Right lobe of liver (tissue), 4 donors: ENCODE data around the gene METTL26.

Experiments
- POLR2A ChIP-seq: fragments of 450-650 bp; IDR thresholded peaks from one replicate; pipeline ENCODE4 v1.6.1; 2017; ENCODE audit warnings: antibody characterized with exemption, mild to moderate bottlenecking
- TF ChIP-seq, protein P1 (sequence below), 4 donors: fragments of 200-600 bp in 3 of 4; fragments of 450-650 bp in 1 of 4; IDR thresholded peaks; one replicate each; pipeline versions ENCODE4 v1.5.1 to v1.8.0; 2016 to 2022; ENCODE audit warnings: antibody characterized with exemption in 4 of 4, mild to moderate bottlenecking in 2 of 4
- donor health status: DM: no; HTN: no; CAD: no.
- donor health status: DM: no; HTN: no; CAD: no.
- donor health status: DM: no; HTN: yes; CAD: no.

GRCh38 chr16:627454-628239 lies 8.5 kb downstream of the METTL26 start:
- TF ChIP-seq, protein P1, sequence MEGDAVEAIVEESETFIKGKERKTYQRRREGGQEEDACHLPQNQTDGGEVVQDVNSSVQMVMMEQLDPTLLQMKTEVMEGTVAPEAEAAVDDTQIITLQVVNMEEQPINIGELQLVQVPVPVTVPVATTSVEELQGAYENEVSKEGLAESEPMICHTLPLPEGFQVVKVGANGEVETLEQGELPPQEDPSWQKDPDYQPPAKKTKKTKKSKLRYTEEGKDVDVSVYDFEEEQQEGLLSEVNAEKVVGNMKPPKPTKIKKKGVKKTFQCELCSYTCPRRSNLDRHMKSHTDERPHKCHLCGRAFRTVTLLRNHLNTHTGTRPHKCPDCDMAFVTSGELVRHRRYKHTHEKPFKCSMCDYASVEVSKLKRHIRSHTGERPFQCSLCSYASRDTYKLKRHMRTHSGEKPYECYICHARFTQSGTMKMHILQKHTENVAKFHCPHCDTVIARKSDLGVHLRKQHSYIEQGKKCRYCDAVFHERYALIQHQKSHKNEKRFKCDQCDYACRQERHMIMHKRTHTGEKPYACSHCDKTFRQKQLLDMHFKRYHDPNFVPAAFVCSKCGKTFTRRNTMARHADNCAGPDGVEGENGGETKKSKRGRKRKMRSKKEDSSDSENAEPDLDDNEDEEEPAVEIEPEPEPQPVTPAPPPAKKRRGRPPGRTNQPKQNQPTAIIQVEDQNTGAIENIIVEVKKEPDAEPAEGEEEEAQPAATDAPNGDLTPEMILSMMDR (IDR thresholded peaks at IDR 0.05) = no peak
- no peak for TF ChIP-seq POLR2A
